Body of pancreas (tissue), 4 donors: ENCODE data around the gene ANO2. TPM values are rescaled to one million over a fixed set of nuclear protein-coding genes. Genes with fewer than 3 reads are reported as not detected.

Source experiments
- ATAC-seq: fragments of 150-250 bp; one replicate; pipeline ENCODE4 v1.9.1; 2016
- DNase-seq, 4 donors: peaks; one replicate each; pipeline ENCODE4 v3.0.0-alpha.2; 2019
- H3K27ac ChIP-seq, 4 donors: fragments of 200-600 bp; sonication (generic); 1 replicate in 3 of 4; 2 replicates in 1 of 4; pipeline versions ENCODE4 v1.5.1 to v1.6.1; 2016 to 2019; ENCODE audit warnings: mild to moderate bottlenecking in 1 of 4, mixed read lengths in 1 of 4, moderate library complexity in 1 of 4
- H3K27me3 ChIP-seq, 2 donors: fragments of 200-600 bp; sonication (generic); one replicate each; pipeline ENCODE4 v1.6.0; 2016; ENCODE audit warnings: mild to moderate bottlenecking in 1 of 2
- H3K36me3 ChIP-seq, 2 donors: fragments of 200-600 bp; sonication (generic); replicated peaks in 1 of 2; 2 replicates each; pipeline ENCODE4 v1.5.1; 2016; ENCODE audit warnings: low read depth in 2 of 2; ENCODE audit not compliant: insufficient read depth in 1 of 2
- H3K4me1 ChIP-seq: fragments of 200-600 bp; sonication (generic); one replicate; pipeline ENCODE4 v1.6.0; 2016
- H3K4me3 ChIP-seq, 2 donors: fragments of 200-600 bp; sonication (generic); 1 replicate in 1 of 2; 2 replicates in 1 of 2; pipeline ENCODE4 v1.5.1; 2016 to 2019
- H3K9me3 ChIP-seq, 3 donors: fragments of 200-600 bp; sonication (generic); 1 replicate in 2 of 3; 2 replicates in 1 of 3; pipeline ENCODE4 v1.5.1; 2016
- CTCF ChIP-seq, 7 experiments: fragments of 450-650 bp in 4 of 7; fragments of 200-600 bp in 3 of 7; sonication (generic) in 3 of 7; IDR thresholded peaks; one replicate each; pipeline ENCODE4 v1.5.1; 2016 to 2019; ENCODE audit warnings: antibody characterized with exemption in 7 of 7
- POLR2A ChIP-seq, 3 donors: fragments of 450-650 bp; IDR thresholded peaks; one replicate each; pipeline ENCODE4 v1.6.1; 2016; ENCODE audit warnings: antibody characterized with exemption in 3 of 3, mild to moderate bottlenecking in 2 of 3
- WGBS, 2 donors: methylation state at CpG; one replicate each; pipeline ENCODE4 v1.1.5; 2017; 5-methylcytosine and 5-hydroxymethylcytosine counted together
- intact Hi-C: fragments of 100-400 bp; cut with DNase I; formaldehyde crosslinking; loops from one replicate; pipeline ENCODE4 v1.15.1; 2023
- total RNA-seq, 2 donors: library from RNA; depleted of rRNA; stranded (reverse); fragments of >200 nt; gene quantifications; one replicate each; pipeline ENCODE4 v1.1.0, GENCODE V29; 2016

ANO2 gene
- total RNA-seq, 2 donors from 2014 or later, result 2.1 to 4.3 TPM

GRCh38 chr12:5525783-5526367, 419.2 kb downstream of the ANO2 start:
- no peak overlapping the region for H3K27ac ChIP-seq
- ATAC-seq (no peak), DNase-seq (no peak)
- intact Hi-C loops, result no loop called here
- no peaks in the 10 kb centered on the region for H3K9me3 ChIP-seq
- no peaks in the 10 kb centered on the region for H3K4me1 ChIP-seq
- TF ChIP-seq CTCF (IDR thresholded peaks at IDR 0.05) (no peak), POLR2A (IDR thresholded peaks at IDR 0.05) (no peak)
- WGBS, 2 donors, result 62 to 66% methylated on average over 4 of the region's 4 CpGs
- H3K27me3 ChIP-seq, result no peaks in the 10 kb centered on the region
- H3K36me3 ChIP-seq, result no peaks in the 10 kb centered on the region
- H3K4me3 ChIP-seq, result no peak overlapping the region

- Histone ChIP-seq H3K9me3 (no peaks in the 10 kb centered on the region), H3K4me3 (no peak overlapping the region), H3K27me3 (no peaks in the 10 kb centered on the region), H3K27ac (no peak overlapping the region), H3K36me3 (no peaks in the 10 kb centered on the region), H3K4me1 (no peaks in the 10 kb centered on the region)
- TF ChIP-seq CTCF (IDR thresholded peaks at IDR 0.05) (no peak), POLR2A (IDR thresholded peaks at IDR 0.05) (no peak)
- no peak for DNase-seq
- WGBS, 2 donors, result 66 to 76% methylated on average over 14 to 15 of the region's 15 CpGs
- intact Hi-C loops, result no loop called here
- no peak for ATAC-seq
These were observed 420.2 kb downstream of the ANO2 start for GRCh38 chr12:5524769-5525436.

GRCh38 chr12:5524116-5524768, 420.8 kb downstream of the ANO2 start:
- H3K9me3 ChIP-seq, result no peaks in the 10 kb centered on the region
- TF ChIP-seq POLR2A (IDR thresholded peaks at IDR 0.05), result no peak
- no peak for TF ChIP-seq CTCF (IDR thresholded peaks at IDR 0.05)
- H3K36me3 ChIP-seq, result no peaks in the 10 kb centered on the region
- ATAC-seq, result no peak
- no peaks in the 10 kb centered on the region for H3K27me3 ChIP-seq
- intact Hi-C loops, result no loop called here
- H3K4me1 ChIP-seq, result no peaks in the 10 kb centered on the region
- no peak overlapping the region for H3K4me3 ChIP-seq
- H3K27ac ChIP-seq, result no peak overlapping the region
- no peak for DNase-seq
- WGBS, 2 donors, result 78 to 80% methylated on average over 8 to 12 of the region's 12 CpGs

- TF ChIP-seq POLR2A (IDR thresholded peaks at IDR 0.05), result no peak
- TF ChIP-seq CTCF (IDR thresholded peaks at IDR 0.05), result no peak
- intact Hi-C loops, result no loop called here
- no peaks in the 10 kb centered on the region for H3K27me3 ChIP-seq
- no peak overlapping the region for H3K4me3 ChIP-seq
- WGBS, 2 donors, result 82 to 83% methylated on average over 24 of the region's 24 CpGs
- no peaks in the 10 kb centered on the region for H3K36me3 ChIP-seq
- ATAC-seq (no peak), DNase-seq (no peak)
- no peaks in the 10 kb centered on the region for H3K9me3 ChIP-seq
- H3K4me1 ChIP-seq, result no peaks in the 10 kb centered on the region
- H3K27ac ChIP-seq, result no peak overlapping the region
These were observed 421.5 kb downstream of the ANO2 start for GRCh38 chr12:5523396-5524115.
